ENCODE results near the gene B3GALT5. TPM values are rescaled to one million over a fixed set of nuclear protein-coding genes. Genes with fewer than 3 reads are reported as not detected.

The B3GALT5 gene
- total RNA-seq, 1 donor from 2014 or later, result 0.62 TPM

DNA sequence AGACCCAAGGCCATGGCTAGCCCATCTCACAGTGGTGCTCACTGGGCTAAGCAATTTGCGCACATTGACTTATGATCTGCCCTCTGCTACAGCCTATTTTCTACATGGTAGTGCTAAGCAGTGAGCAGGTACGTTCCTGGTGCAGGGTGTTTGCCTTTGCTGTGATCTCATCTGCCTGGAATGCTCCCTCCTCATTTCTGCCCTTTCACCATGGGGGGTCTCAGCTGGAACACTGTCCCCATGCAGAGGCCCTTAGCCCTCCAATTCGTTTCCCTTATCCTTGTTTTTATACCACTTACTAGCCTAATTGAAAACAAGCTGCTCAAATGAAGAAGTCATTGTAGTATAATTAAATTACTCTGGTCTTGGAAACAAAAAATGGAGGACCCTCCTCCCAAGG lies 2.0 kb upstream of the B3GALT5 start:
- no peak for DNase-seq

- no peak for DNase-seq
Measured at GRCh38 chr21:39611551-39612190, 1.1 kb upstream of the B3GALT5 start.

GRCh38 chr21:39613041-39613934 lies 548 bp downstream of the B3GALT5 start:
- DNase-seq, result no peak

DNA sequence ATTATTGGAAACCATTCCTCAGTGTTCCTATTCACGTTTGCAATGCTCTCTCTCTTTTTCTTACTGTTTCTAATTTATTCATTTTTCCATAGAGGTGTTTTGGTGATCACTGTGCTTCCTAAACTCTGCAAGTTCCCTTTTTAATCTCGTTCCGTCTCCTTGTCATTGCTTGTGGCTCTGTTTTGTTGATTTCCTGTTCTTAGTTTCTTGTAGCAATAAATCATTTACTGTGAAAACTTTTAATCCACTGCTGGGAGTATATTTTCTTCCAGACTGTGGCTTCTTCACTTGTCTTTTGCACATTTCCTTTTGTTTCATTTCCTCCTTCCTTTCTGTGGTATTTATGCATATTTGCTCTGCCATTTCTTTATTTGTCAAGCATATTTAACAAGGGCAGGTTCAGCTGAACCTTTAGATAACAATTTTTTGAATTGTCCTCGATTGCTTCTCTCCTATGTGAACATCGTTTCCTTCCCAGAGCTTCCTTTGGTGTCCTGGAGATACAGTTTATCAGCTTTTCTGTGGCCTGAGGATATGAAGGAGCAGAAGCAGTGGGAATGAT lies 3.6 kb downstream of the B3GALT5 start:
- no peak for DNase-seq

- no peak for DNase-seq
Measured at GRCh38 chr21:39620856-39621255, 8.1 kb downstream of the B3GALT5 start.

DNA sequence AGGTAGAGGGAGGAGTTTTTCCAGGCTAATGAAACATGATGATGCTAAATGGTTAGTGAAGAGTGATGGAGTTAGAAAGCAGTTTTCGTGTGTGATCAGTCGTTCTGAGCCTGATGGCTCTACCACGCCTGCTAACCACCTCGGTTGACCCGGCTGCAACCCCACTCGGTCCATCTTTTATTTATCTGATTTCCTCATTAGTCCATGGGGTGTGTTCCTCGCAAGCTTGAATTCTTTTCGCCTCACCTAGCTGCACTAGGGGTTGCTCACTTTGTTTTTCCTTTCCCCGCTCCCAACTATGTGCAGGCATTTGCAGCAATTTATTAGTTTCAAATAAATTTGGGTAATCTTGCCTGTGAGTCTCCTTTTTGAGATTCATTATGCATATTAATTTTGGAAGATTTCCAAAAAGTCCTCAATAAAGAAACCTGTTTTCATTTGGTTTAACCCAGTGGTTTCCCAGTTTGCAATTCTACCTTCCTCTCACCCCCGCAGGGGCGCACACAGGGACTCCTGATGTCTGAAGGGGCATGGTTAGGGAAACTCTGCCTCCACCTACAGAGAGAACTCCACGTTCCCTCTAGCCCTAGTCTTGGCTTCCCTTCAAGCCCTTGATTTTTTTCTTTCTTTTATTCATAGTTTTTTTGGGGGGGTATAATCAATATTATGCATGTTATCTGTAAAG lies 12.6 kb downstream of the B3GALT5 start:
- DNase-seq, result no peak

DNA sequence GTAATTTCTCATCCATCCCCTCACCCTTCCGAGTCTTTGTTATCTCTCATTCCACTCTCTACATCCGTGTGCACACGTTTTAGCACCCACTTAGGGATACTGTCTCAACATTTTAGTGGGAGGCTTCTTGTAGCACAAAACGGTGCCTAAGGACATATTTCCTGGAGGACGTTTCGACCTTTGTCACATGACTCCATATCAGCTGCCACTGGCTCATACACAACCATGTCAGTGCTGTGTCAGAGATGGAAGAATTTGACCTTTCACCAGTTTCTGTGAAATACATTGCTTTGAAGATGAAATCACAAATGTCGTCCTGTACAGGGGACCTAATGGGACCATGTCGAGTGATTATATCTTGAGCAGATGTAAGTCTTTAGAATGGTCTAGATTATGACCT lies 15.6 kb downstream of the B3GALT5 start:
- no peak for DNase-seq

- DNase-seq, result no peak
Measured at GRCh38 chr21:39630191-39630591, 17.5 kb downstream of the B3GALT5 start.

DNA sequence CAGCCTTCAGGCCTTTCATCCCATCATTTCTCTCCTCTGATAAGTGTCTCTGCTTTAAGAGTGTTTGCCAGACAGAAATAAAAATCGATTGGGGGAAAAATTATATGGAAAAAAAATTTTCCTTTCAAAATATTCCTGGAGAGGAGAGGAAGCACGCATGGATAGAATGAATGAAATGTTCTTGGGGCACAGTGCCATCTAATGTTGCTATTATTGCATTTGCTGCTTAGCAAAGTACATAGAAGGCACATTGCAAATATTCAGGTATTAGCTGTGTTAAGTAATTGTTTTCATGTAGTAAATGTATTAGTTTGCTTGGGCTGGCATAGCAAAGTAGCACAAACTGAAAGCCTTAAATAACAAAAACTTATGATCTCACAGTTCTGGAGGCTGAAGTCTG lies 18.1 kb downstream of the B3GALT5 start:
- no peak for DNase-seq

DNA sequence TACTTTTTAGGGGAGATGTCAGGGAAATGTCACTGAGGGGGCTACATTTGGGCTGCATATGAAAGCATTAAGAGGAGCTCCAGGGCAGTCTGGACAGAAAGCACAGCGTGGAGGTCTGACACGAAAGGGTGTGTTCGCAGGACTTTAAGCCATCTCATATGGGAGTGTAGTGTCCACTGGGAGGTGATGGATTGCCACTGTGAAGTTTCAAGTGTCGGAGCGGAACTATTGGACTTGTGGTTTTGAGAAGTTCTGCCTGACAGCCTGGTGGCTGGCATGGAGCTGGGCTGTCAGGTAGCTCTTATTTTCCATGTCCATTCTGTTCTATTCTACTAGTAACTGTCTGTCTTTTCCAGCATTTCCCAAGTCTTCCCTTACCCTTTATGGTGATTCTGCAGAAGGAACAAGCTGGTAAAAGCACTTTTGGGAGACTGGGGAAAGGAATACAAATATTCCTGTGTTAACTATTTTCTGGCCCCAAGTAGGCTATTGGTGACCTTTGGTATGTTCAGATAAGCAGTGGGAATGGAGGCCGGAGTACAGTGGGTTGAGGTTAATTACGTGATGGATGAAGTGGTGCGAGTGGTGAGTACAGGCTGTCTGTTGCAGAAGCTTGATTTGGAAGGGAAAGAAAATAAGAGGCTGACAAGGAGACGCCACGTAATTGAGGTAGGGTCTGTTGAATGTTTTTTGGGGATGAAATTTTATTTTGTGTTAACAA lies 19.3 kb downstream of the B3GALT5 start:
- DNase-seq, result no peak

- no peak for DNase-seq
Measured at GRCh38 chr21:39632796-39633442, 20.2 kb downstream of the B3GALT5 start.

DNA sequence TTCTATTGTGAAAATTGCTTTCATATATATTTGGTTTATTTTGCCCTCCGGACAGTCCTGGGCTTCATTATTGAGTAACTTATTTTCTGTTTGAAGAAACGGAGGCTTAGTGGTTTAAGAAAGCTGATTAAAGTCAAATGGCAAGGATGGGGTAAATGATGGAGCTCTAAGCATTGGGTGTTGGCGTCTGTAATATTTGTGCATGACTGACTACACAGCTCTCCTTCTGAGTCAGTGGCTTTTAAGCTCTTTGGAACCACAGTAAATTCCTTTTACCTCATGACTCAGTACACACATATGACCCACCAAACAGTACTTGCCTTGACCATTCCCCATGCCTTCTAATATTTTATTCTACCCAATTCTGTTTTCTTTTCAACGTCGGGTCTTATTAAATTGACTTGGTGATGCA lies 21.0 kb downstream of the B3GALT5 start:
- DNase-seq, result no peak

DNA sequence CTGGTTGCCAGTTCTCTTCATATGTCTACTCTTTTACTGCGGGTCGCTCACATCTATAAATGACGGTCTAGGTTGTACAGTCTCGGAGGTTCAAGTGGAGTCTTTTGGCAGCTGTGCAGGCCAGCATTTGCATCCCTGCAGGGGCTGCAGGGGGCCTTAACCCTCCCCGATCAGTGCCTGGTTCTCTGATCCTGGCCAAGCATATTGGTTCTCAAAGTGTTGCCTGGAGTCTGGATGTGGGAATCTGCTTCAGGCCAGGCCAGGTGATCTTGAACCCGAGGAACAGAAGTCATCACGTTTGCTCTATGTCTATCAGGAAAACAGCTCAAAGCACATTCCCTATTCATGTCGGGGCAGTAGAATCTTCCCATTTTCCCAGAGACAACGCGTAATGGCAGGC lies 21.8 kb downstream of the B3GALT5 start:
- DNase-seq, result no peak

DNA sequence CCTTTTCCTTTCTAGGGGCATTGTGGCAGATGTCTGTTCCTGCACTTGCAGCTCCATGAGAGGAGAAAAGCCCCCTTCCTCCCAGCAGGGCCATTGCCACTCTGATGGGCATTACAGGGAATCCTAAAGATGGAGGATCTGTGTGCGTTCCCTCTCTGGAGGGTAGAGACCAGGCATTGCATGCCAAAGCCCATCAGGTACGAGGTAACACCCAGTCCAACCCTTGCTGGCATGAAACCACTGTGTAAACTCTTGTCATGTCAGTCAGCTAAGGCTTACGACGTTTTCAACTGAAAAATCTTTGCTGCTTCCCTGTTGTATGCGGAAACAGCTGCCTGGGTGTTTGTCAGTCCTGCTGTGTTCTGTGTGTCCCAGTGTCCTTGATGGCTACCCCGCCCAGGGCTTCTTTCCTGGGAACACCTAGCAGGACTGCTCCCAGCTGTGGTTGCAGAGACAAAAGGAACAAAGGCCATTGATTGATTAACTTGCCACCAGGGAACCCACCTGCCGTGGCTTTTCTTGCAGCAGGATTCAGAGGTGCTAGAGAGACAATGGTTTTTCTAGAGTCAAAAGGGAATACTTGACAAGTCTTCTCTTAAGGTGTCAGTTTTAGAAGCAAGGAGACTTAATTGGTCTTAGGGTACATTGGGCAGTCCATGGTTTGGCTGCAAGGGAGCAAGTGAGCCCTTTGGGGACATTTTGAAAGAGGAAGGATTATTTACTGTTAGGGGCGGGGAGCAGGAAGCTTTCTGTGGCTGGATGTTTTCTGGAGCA lies 24.6 kb downstream of the B3GALT5 start:
- DNase-seq, result no peak

DNA sequence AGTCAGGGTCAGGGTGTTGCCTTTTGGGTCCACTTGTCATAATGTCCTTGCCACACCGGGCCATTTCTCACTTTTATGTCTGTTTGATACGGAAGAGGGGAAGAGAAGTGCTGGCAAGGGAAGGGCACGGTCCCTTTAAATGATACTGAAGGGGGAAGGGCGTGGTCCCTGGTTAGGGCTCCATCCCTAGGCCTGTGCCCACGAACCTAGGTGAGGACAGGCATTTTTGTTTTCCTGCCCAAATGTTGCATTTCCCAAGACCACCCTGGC lies 25.2 kb downstream of the B3GALT5 start:
- DNase-seq, result no peak

DNA sequence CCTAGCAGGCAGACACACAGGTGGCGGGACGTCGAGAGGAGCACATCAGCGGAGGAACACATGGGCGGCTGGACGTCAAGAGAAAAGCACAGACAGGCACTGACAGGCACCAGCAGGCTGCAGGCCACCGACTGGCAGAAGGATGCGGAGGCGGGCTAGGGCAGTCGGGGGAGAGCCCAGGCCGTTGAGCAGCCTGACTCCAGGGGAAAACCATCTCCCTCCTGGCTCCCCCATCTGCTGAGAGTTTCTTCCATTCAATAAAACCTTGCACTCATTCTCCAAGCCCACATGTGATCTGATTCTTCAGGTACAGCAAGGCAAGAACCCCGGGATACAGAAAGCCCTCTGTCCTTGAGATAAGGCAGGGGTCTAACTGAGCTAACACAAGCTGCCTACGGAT lies 25.5 kb downstream of the B3GALT5 start:
- DNase-seq, result no peak

GRCh38 chr21:39640754-39641153 lies 28.0 kb downstream of the B3GALT5 start:
- no peak for DNase-seq

- no peak for DNase-seq
Measured at GRCh38 chr21:39641827-39642450, 29.2 kb downstream of the B3GALT5 start.

DNA sequence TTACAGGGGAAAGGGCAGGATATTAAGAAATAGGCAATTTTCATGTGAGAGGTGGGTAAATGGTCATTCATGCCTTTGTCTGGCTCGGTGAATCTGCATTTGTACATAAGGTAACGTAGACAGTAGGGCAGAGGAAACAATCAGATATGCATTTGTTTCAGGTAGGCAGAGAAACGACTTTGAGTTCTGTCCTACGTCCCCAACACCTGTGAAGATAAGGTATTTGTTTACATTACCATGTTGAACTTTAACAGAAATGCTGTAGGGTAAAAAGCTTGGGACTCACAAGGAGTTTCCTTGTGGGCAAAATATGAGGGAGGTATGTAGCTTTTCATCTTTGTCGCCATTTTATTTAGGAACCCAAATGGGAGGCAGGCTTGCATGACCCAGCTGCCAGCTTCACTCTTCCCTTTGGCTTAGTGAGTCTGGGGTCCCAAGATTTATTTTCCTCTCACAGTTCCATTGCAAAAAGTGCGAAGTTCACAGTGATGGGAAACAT lies 31.4 kb downstream of the B3GALT5 start:
- DNase-seq, result no peak

GRCh38 chr21:39645331-39645730 lies 32.6 kb downstream of the B3GALT5 start:
- DNase-seq, result no peak

- no peak for DNase-seq
Measured at GRCh38 chr21:39647476-39647875, 34.7 kb downstream of the B3GALT5 start.

All from occipital lobe (tissue), 2 donors.